GM12864 (cell line): ENCODE results near the gene GART.
A peak's percentile ranks its signal among the peaks of the same experiment; 100 is the strongest.

Source experiments
- DNase-seq: peaks from one replicate; pipeline ENCODE4 v3.0.0-alpha.2; 2011; ENCODE audit warnings: low read depth
- H3K4me3 ChIP-seq: 2 replicates; pipeline ENCODE4 v1.5.1; 2011; ENCODE audit warnings: mild to moderate bottlenecking, low read depth, low read length, control low read depth
- TF ChIP-seq, protein P1 (sequence below): IDR thresholded peaks from 2 replicates; pipeline ENCODE4 v1.5.1; 2011; ENCODE audit warnings: low read depth, mild to moderate bottlenecking, moderate library complexity, low read length, control low read depth, inconsistent platforms; ENCODE audit errors: missing control alignments

GART gene

DNA sequence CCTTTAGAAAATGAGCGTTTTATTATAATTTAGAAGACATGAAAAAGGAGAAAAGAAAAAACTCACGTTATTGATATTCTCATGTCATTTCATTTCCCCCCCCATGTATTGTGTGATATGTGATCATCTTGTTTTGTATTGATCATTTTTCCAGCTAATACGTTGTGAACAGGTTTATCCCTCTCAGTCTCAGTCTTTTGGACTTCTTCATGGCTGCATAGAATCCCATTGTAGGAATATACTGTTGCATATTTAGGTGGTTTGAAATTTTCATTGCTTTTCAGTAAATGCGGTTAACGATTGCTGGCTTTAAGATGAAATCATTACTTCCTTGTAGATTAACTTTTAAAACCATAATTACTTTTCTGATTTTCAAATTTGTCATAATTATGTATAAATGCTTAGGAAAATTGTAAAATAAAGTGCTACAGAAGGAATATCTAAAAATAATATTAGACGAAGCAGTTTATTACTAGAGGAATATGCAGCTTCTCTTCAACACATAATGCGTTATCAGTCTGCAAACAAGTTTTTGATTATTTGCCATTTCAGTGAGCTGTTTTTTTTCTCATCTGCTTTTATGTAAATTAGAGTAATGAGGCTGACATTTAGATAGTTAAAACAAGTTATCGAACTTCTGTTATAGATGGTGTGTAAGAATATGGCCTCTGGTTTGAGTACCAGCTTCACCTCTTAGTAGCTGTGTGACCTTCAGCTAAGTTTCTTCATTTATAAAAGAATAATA is 2.7 kb upstream of the GART start:
- peak overlapping the region; percentile 68 for H3K4me3 ChIP-seq
- no peak for DNase-seq
- TF ChIP-seq, protein P1, sequence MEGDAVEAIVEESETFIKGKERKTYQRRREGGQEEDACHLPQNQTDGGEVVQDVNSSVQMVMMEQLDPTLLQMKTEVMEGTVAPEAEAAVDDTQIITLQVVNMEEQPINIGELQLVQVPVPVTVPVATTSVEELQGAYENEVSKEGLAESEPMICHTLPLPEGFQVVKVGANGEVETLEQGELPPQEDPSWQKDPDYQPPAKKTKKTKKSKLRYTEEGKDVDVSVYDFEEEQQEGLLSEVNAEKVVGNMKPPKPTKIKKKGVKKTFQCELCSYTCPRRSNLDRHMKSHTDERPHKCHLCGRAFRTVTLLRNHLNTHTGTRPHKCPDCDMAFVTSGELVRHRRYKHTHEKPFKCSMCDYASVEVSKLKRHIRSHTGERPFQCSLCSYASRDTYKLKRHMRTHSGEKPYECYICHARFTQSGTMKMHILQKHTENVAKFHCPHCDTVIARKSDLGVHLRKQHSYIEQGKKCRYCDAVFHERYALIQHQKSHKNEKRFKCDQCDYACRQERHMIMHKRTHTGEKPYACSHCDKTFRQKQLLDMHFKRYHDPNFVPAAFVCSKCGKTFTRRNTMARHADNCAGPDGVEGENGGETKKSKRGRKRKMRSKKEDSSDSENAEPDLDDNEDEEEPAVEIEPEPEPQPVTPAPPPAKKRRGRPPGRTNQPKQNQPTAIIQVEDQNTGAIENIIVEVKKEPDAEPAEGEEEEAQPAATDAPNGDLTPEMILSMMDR, result no peak

DNA sequence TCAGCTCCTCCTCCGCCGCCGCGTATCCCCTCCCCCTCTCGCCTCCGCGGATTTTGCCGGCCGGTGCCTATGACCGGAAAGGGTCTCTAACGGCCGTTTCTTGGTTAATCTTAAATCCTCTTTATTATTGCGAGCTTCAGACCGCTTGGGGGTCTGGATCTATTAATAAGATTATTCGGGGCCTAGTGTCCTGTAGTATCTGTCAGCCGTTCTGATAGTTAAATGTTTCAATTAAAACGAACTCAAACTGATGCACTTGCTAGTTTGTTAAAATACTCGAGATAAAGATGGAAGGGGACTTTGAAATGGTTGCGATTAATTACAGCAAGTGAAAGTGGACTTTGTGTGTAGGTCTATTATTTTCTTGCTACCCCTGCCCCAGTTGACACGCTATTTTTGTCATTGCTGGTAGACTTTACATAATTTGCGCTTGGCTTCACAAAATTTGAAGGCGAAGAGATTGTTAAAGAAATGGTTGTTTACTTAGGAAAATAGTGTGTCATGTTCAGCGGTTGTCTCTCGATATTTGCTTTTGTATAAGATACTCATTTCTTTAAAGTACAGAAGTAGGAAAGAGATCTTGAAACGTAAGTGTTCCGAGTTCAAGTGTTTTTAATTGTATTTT is 1.7 kb upstream of the GART start:
- no peak for DNase-seq
- TF ChIP-seq, protein P1, result no peak
- H3K4me3 ChIP-seq, result peak overlapping the region; percentile 68

DNA sequence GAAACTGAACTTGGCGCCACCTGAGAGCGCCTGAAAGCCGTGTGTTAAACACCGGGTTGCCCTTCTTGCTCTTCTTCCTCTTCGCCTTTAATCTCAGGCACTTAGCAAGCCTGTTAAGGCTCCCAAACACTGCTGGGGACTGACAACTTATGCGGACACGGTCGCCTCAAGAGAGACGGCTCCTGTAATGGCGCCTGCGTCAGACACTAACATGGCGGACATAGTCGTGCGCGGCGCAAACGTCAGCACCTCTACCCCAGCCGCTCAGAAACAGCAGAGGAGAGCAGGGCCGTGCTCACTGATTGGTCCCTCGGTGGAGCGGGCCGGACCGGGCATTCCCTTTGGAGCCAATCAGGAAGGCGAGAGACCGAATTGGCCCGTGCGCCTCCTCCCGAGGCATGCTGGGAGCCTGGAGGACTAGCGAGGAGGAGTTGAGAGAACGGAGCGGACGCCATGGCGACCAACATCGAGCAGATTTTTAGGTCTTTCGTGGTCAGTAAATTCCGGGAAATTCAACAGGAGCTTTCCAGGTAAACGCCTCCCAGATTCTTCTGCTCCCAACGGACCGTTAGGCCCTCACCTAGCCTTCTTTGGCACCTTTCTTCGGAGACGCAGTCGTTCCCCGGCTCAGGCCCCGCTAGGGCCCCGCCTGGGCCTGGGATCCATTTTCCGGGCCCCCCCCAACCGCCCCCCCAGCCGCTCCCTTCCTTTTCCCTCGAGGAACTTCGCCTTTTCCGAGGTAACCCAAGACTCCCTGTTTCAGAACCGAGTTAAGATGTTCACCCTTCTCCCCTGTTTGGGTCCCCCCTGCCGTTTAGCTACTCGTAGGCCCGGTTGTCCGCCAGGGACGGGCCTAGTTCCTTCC is 955 bp upstream of the GART start, which contains the start of gene SON:
SON (plus strand) TSS at position 399 of the 865 bp plus-strand sequence; CDS start at position 454, 55 bp downstream.
- DNase-seq, result peak; percentile 96
- TF ChIP-seq, protein P1, result no peak

DNA sequence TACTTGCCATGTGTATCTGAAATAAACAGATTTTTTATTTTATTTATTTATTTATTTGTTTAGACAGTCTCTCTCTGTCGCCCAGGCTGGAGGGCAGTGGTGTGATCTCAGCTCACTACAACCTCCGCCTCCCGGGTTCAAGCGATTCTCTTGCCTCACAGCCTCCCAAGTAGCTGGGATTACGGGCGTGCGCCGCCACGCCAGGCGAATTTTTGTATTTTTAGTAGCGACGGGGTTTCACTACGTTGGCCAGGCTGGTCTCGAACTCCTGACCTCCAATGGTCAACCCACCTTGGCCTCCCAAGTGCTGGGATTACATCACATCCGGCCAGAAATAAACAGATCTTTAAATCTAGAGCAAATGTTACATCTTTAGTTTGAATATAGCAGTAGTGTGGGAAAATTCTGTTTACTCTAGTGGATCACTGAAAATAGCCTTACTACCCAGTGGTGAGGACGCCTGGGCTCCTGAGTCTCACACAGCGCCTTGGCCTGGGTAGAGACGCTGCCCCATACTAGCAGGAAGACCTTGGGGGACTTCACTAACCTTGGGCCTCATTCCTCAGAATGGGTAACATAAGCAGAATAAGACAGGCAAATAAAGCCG is 709 bp downstream of the GART start:
- TF ChIP-seq, protein P1, result no peak
- peak overlapping the region; percentile 68 for H3K4me3 ChIP-seq
- DNase-seq, result no peak

More for the DNA sequence above, 955 bp upstream of the GART start, which contains the start of gene SON:
- H3K4me3 ChIP-seq, result peak within 1 kb of the TSS; percentile 68

DNA sequence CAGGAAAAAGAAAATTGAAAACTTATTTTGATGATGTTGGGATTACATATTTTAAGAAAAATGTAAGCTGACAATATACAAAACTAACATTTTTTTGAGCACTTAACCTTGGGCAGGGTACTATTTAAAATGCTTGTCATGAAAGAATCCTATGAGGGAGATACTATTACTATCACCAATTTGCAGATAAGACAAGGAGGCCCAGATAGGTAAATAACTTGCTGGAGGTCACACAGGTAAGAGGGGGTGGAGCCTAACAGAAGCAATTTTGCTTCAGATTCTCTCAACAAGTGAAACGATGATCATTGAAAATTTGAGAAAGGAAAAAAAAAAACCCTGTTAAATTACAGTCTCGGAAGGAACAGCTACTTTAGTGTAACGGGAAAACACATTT is 1.2 kb downstream of the GART start:
- DNase-seq, result no peak
- peak overlapping the region; percentile 68; the same call in 1 of the 2 replicates for H3K4me3 ChIP-seq
- TF ChIP-seq, protein P1, result no peak

DNA sequence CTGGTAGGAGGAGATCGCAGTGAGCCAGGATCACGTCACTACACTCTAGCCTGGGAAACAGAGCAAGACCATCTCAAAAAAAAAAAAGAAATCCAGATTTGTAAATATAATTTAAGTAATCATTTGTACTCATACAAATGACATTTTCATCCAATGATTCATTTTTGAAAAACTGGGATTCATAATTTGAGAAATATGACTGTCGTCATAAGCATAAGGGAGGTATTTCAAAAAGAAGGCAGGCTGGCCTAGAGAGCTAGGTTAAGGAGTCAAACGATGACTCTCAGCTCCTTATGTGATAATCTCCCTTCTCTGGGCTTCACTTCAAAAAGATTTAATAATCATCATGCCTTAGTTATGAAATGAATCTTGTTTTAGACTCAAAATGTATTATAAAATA is 2.3 kb downstream of the GART start:
- no peak for DNase-seq

More for the DNA sequence above, 2.3 kb downstream of the GART start:
- TF ChIP-seq, protein P1, result no peak
- no peak overlapping the region for H3K4me3 ChIP-seq
